ENCODE data around the gene FBLN5. TPM values are rescaled to one million over a fixed set of nuclear protein-coding genes. Genes with fewer than 3 reads are reported as not detected.

Gene FBLN5
- total and polyA plus RNA-seq, 8 donors = 11.5 to 34.3 (median 22.0) TPM

- ATAC-seq = no peak
- intact Hi-C loops (cut with DNase I) = no loop called here
- Histone ChIP-seq H3K36me3 (peaks cover 0 to 33% (median 0%) of the 10 kb centered on the region in 3 donors), H3K27ac (no peak overlapping the region), H3K4me1 (peaks cover 12 to 25% (median 13%) of the 10 kb centered on the region in 3 donors), H3K9me3 (no peaks in the 10 kb centered on the region), H3K27me3 (no peaks in the 10 kb centered on the region), H3K4me3 (no peak overlapping the region)
- 92 to 94% methylated on average over 4 of the region's 4 CpGs for WGBS, 2 donors
- FAIRE-seq = no peak
- TF ChIP-seq CTCF (IDR thresholded peaks at IDR 0.05) = no peak
- DNase-seq = no peak
These were observed 37.5 kb upstream of the FBLN5 start for GRCh38 chr14:91985008-91985407.

- intact Hi-C loops (cut with DNase I) = no loop called here
- DNase-seq = no peak
- H3K27ac ChIP-seq = no peak overlapping the region
- FAIRE-seq = no peak
- H3K9me3 ChIP-seq = no peaks in the 10 kb centered on the region
- H3K4me1 ChIP-seq = peaks cover 12 to 25% (median 13%) of the 10 kb centered on the region in 3 donors
- no peak for ATAC-seq
- peaks cover 0 to 26% (median 0%) of the 10 kb centered on the region in 3 donors for H3K36me3 ChIP-seq
- no peaks in the 10 kb centered on the region for H3K27me3 ChIP-seq
- WGBS, 2 donors = 60 to 88% methylated on average over 4 of the region's 4 CpGs
- H3K4me3 ChIP-seq = no peak overlapping the region
- no peak for TF ChIP-seq CTCF (IDR thresholded peaks at IDR 0.05)
These were observed 36.1 kb upstream of the FBLN5 start for GRCh38 chr14:91983588-91983987.

- intact Hi-C loops (cut with DNase I) = no loop called here
- H3K4me3 ChIP-seq = no peak overlapping the region
- peak; percentile 26 for FAIRE-seq
- H3K4me1 ChIP-seq = peaks cover 0 to 12% (median under 1%) of the 10 kb centered on the region in 3 donors
- H3K27ac ChIP-seq = no peak overlapping the region
- no peak for TF ChIP-seq CTCF (IDR thresholded peaks at IDR 0.05)
- peak; percentile 76 to 83 (median 79) for ATAC-seq
- H3K27me3 ChIP-seq = no peaks in the 10 kb centered on the region
- peaks cover 0 to 5% (median 0%) of the 10 kb centered on the region in 3 donors for H3K36me3 ChIP-seq
- DNase-seq = no peak
- no peaks in the 10 kb centered on the region for H3K9me3 ChIP-seq
These were observed 32.7 kb upstream of the FBLN5 start for GRCh38 chr14:91980157-91980556.

GRCh38 chr14:91977884-91978283 is 30.4 kb upstream of the FBLN5 start:
- no peak for TF ChIP-seq CTCF (IDR thresholded peaks at IDR 0.05)
- WGBS, 2 donors = 85% methylated on average over 5 of the region's 5 CpGs

GRCh38 chr14:91975763-91976162 is 28.3 kb upstream of the FBLN5 start:
- intact Hi-C loops (cut with DNase I) = no loop called here
- no peak overlapping the region for H3K27ac ChIP-seq
- FAIRE-seq (peak; percentile 26), DNase-seq (no peak), ATAC-seq (no peak)
- peaks cover 0 to 26% (median 8%) of the 10 kb centered on the region in 3 donors for H3K36me3 ChIP-seq
- peaks cover 0 to 4% (median 0%) of the 10 kb centered on the region in 3 donors for H3K4me1 ChIP-seq
- no peaks in the 10 kb centered on the region for H3K9me3 ChIP-seq
- no peak overlapping the region for H3K4me3 ChIP-seq
- no peak for TF ChIP-seq CTCF (IDR thresholded peaks at IDR 0.05)
- H3K27me3 ChIP-seq = no peaks in the 10 kb centered on the region

More at GRCh38 chr14:91977884-91978283, 30.4 kb upstream of the FBLN5 start:
- H3K27me3 ChIP-seq = no peaks in the 10 kb centered on the region
- DNase-seq (no peak), FAIRE-seq (no peak), ATAC-seq (no peak)
- no peak overlapping the region for H3K27ac ChIP-seq
- no peaks in the 10 kb centered on the region for H3K9me3 ChIP-seq
- peaks cover 0 to 4% (median 0%) of the 10 kb centered on the region in 3 donors for H3K4me1 ChIP-seq
- intact Hi-C loops (cut with DNase I) = no loop called here
- peaks cover 0 to 15% (median 0%) of the 10 kb centered on the region in 3 donors for H3K36me3 ChIP-seq
- no peak overlapping the region for H3K4me3 ChIP-seq
